Nephron (organoid): ENCODE results near the gene ADGRF3.
"Not testable (repeated sequence)": the region's sequence is repeated elsewhere in the genome, so short reads cannot be mapped to it uniquely, and the experiment has no call there.

Source experiments
- H3K27ac Mint-ChIP-seq, 3 experiments: 2 replicates each; pipeline ENCODE4 v1.8.0; 2020; ENCODE audit warnings: mixed read lengths in 3 of 3, mild to moderate bottlenecking in 2 of 3, moderate library complexity in 1 of 3
- H3K27me3 Mint-ChIP-seq: 2 replicates; pipeline ENCODE4 v1.8.0; 2021; ENCODE audit warnings: low read depth, mild to moderate bottlenecking, moderate library complexity, mixed read lengths
- H3K36me3 Mint-ChIP-seq: 2 replicates; pipeline ENCODE4 v1.8.0; 2020; ENCODE audit warnings: low read depth, mixed read lengths
- H3K4me1 Mint-ChIP-seq: 2 replicates; pipeline ENCODE4 v1.8.0; 2020; ENCODE audit warnings: mixed read lengths
- H3K4me3 Mint-ChIP-seq, 3 experiments: 2 replicates each; pipeline ENCODE4 v1.8.0; 2020; ENCODE audit warnings: mild to moderate bottlenecking in 3 of 3, mixed read lengths in 3 of 3, moderate library complexity in 2 of 3
- H3K9me3 Mint-ChIP-seq: 2 replicates; pipeline ENCODE4 v1.8.0; 2020; ENCODE audit warnings: mixed read lengths
- CTCF ChIP-seq, 3 experiments: fragments of 200-600 bp; sonication (generic); IDR thresholded peaks; one replicate each; pipeline ENCODE4 v1.5.0; 2021; ENCODE audit warnings: antibody characterized with exemption in 3 of 3; ENCODE audit not compliant: unreplicated experiment in 3 of 3

Gene ADGRF3

GRCh38 chr2:26382564-26382963 lies 36.0 kb upstream of the ADGRF3 start:
- Mint-ChIP-seq H3K4me3 (no peak overlapping the region), H3K36me3 (peaks cover 37% of the 10 kb centered on the region), H3K4me1 (no peaks in the 10 kb centered on the region), H3K9me3 (no peaks in the 10 kb centered on the region), H3K27me3 (no peaks in the 10 kb centered on the region), H3K27ac (no peak overlapping the region)
- TF ChIP-seq CTCF (IDR thresholded peaks at IDR 0.05; ENCODE audit: unreplicated experiment in 3 of 3): no peak

- H3K4me3 Mint-ChIP-seq: no peak overlapping the region
- H3K4me1 Mint-ChIP-seq: no peaks in the 10 kb centered on the region
- H3K9me3 Mint-ChIP-seq: no peaks in the 10 kb centered on the region
- no peak overlapping the region for H3K27ac Mint-ChIP-seq
- H3K27me3 Mint-ChIP-seq: no peaks in the 10 kb centered on the region
- no peak for TF ChIP-seq CTCF (IDR thresholded peaks at IDR 0.05; ENCODE audit: unreplicated experiment in 3 of 3)
- peaks cover 50% of the 10 kb centered on the region for H3K36me3 Mint-ChIP-seq
Measured at GRCh38 chr2:26380281-26380680, 33.7 kb upstream of the ADGRF3 start.

- no peak for TF ChIP-seq CTCF (IDR thresholded peaks at IDR 0.05; ENCODE audit: unreplicated experiment in 3 of 3)
- Mint-ChIP-seq H3K9me3 (peaks cover 4% of the 10 kb centered on the region), H3K36me3 (peaks cover 64% of the 10 kb centered on the region), H3K27me3 (no peaks in the 10 kb centered on the region), H3K4me3 (no peak overlapping the region), H3K4me1 (no peaks in the 10 kb centered on the region), H3K27ac (no peak overlapping the region)
Measured at GRCh38 chr2:26376799-26377198, 30.2 kb upstream of the ADGRF3 start.

- not testable (repeated sequence) for H3K9me3 Mint-ChIP-seq, H3K4me1 Mint-ChIP-seq, H3K27ac Mint-ChIP-seq, H3K27me3 Mint-ChIP-seq, H3K4me3 Mint-ChIP-seq
- H3K36me3 Mint-ChIP-seq: peaks cover 60% of the 10 kb centered on the region
Measured at GRCh38 chr2:26370909-26371308, 24.3 kb upstream of the ADGRF3 start.

GRCh38 chr2:26369664-26370063 lies 23.1 kb upstream of the ADGRF3 start:
- peaks cover 55% of the 10 kb centered on the region for H3K36me3 Mint-ChIP-seq
- not testable (repeated sequence) for H3K27me3 Mint-ChIP-seq, H3K27ac Mint-ChIP-seq, H3K4me3 Mint-ChIP-seq, H3K9me3 Mint-ChIP-seq, H3K4me1 Mint-ChIP-seq

- no peaks in the 10 kb centered on the region for H3K27me3 Mint-ChIP-seq
- H3K36me3 Mint-ChIP-seq: peaks cover 39% of the 10 kb centered on the region
- TF ChIP-seq CTCF (IDR thresholded peaks at IDR 0.05; ENCODE audit: unreplicated experiment in 3 of 3): no peak
- H3K27ac Mint-ChIP-seq: no peak overlapping the region
- H3K4me3 Mint-ChIP-seq: no peak overlapping the region
- peaks cover 2% of the 10 kb centered on the region for H3K9me3 Mint-ChIP-seq
- no peaks in the 10 kb centered on the region for H3K4me1 Mint-ChIP-seq
Measured at GRCh38 chr2:26366957-26367356, 20.4 kb upstream of the ADGRF3 start.

GRCh38 chr2:26364669-26365068 lies 18.1 kb upstream of the ADGRF3 start:
- Mint-ChIP-seq H3K36me3 (peaks cover 29% of the 10 kb centered on the region), H3K4me3 (no peak overlapping the region), H3K4me1 (peaks cover 3% of the 10 kb centered on the region), H3K9me3 (no peaks in the 10 kb centered on the region), H3K27ac (no peak overlapping the region), H3K27me3 (no peaks in the 10 kb centered on the region)
- TF ChIP-seq CTCF (IDR thresholded peaks at IDR 0.05; ENCODE audit: unreplicated experiment in 3 of 3): no peak
